Activated CD4-positive, alpha-beta memory T cell treated with anti-CD3 and anti-CD28 coated beads for 36 hours (primary cell): Measurements from ENCODE around the gene COPB2. TPM values are rescaled to one million over a fixed set of nuclear protein-coding genes. Genes with fewer than 3 reads are reported as not detected.
"Not testable (repeated sequence)": the region's sequence is repeated elsewhere in the genome, so short reads cannot be mapped to it uniquely, and the experiment has no call there.

Experiments
- CTCF ChIA-PET: fragments of 350-600 bp; sonication (Branson Sonifier 250); formaldehyde crosslinking; loops from one replicate; lab custom pipeline; 2021; ENCODE audit warnings: antibody characterized with exemption, inconsistent platforms; lab: Charles Lee
- POLR2A ChIA-PET: fragments of 350-600 bp; sonication (Branson Sonifier 250); formaldehyde crosslinking; loops from one replicate; lab custom pipeline; 2021; ENCODE audit warnings: antibody characterized with exemption; lab: Charles Lee
- DNase-seq: peaks from one replicate; pipeline ENCODE4 v3.0.0-alpha.2; 2020
- H3K27ac Mint-ChIP-seq: one replicate; pipeline ENCODE4 v1.8.0; 2021; ENCODE audit warnings: mixed read lengths
- H3K27me3 Mint-ChIP-seq: one replicate; pipeline ENCODE4 v1.8.0; 2021; ENCODE audit warnings: mixed read lengths
- H3K36me3 Mint-ChIP-seq: one replicate; pipeline ENCODE4 v1.8.0; 2021; ENCODE audit warnings: mixed read lengths
- H3K4me1 Mint-ChIP-seq: one replicate; pipeline ENCODE4 v1.8.0; 2021; ENCODE audit warnings: low read depth, mixed read lengths
- H3K4me3 Mint-ChIP-seq: one replicate; pipeline ENCODE4 v1.8.0; 2021; ENCODE audit warnings: mild to moderate bottlenecking, mixed read lengths
- H3K9me3 Mint-ChIP-seq: one replicate; pipeline ENCODE4 v1.8.0; 2021; ENCODE audit warnings: mixed read lengths
- intact Hi-C: fragments of 100-400 bp; cut with micrococcal nuclease; formaldehyde crosslinking; loops from one replicate; pipeline ENCODE4 v1.15.1; 2023
- total RNA-seq, 2 experiments: library from RNA; stranded (reverse); gene quantifications; one replicate each; pipeline ENCODE4 v1.2.3, GENCODE V29; 2021

COPB2 gene
- total RNA-seq, 2 experiments from 2014 or later, result 104 TPM

DNA sequence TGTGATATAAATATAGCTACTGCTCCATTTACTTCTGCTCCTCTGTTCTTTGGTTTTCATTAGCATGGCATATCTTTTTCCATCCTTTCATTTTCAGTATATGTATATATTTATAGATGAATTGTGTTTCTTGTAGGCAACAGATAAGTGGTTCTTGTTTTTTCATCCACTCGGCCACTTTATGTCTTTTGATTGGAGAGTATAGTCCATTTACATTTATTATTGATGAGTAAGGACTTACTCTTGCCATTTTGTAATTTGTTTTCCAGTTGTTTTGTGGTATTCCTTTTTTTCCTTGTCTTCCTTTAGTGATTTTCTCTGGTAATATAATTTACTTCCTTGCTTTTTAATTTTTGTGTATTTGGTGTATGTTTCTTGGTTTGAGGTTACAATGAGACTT lies 26.8 kb upstream of the COPB2 start:
- H3K27ac Mint-ChIP-seq, result no peak overlapping the region
- intact Hi-C loops, result no loop called here
- H3K9me3 Mint-ChIP-seq, result peaks cover 58% of the 10 kb centered on the region
- no peak for DNase-seq
- POLR2A ChIA-PET, result no interaction called here
- no peaks in the 10 kb centered on the region for H3K27me3 Mint-ChIP-seq
- H3K36me3 Mint-ChIP-seq, result peaks cover 15% of the 10 kb centered on the region
- H3K4me3 Mint-ChIP-seq, result no peak overlapping the region
- CTCF ChIA-PET, result no interaction called here
- no peaks in the 10 kb centered on the region for H3K4me1 Mint-ChIP-seq

DNA sequence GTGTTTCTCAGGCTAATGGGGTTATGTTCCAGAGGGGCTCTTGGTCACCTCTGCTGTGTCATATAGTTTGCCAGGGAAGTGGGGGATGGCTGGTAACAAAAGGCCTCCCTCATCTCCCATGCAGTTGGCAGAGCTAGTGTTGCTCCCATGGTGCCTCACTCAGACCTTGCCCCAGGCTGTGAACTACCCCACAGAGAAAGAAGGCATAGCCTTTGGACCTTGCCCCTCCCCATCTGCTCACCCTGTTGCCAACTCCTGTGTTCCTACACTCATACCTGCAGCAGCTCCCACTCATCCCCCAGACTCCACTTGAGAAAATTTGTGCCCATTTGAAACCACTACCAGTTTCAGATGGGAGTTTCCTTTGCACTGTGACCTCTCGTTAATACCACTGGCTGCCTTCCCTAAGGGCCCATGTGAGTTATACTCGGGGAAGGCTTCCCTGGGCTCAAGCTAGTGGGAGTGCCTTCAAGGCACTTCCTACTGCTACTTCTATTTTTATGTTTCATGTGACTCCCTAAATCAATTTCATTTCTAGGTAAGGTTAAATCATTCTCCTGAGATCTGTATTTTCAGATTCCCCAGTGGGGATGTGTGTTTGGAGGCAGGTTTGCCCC lies 25.3 kb upstream of the COPB2 start:
- Mint-ChIP-seq H3K36me3 (peaks cover 15% of the 10 kb centered on the region), H3K9me3 (peaks cover 68% of the 10 kb centered on the region), H3K4me1 (no peaks in the 10 kb centered on the region), H3K27ac (no peak overlapping the region), H3K27me3 (no peaks in the 10 kb centered on the region), H3K4me3 (no peak overlapping the region)
- intact Hi-C loops, result no loop called here
- POLR2A ChIA-PET, result no interaction called here
- CTCF ChIA-PET, result no interaction called here
- DNase-seq, result no peak

DNA sequence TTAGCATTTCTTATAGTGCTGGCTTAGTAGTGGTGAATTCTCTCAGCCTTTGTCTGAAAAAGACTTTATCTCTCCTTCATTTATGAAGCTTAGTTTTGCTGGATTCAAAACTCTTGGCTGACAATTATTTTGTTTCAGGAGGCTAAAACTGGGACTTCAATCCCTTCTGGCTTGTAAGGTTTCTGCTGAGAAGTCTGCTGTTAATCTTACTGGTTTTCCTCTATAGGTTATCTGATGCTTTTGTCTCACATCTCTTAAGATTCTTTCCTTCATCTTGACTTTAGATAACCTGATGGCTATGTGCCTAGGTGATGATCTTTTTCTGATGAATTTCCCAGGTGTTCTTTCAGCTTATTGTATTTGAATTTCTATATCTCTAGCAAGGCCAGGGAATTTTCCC lies 23.4 kb upstream of the COPB2 start:
- intact Hi-C loops, H3K27me3 Mint-ChIP-seq, POLR2A ChIA-PET, DNase-seq, CTCF ChIA-PET, H3K4me3 Mint-ChIP-seq, H3K27ac Mint-ChIP-seq, H3K4me1 Mint-ChIP-seq: not testable (repeated sequence)
- H3K36me3 Mint-ChIP-seq, result peaks cover 14% of the 10 kb centered on the region
- peaks cover 86% of the 10 kb centered on the region for H3K9me3 Mint-ChIP-seq

DNA sequence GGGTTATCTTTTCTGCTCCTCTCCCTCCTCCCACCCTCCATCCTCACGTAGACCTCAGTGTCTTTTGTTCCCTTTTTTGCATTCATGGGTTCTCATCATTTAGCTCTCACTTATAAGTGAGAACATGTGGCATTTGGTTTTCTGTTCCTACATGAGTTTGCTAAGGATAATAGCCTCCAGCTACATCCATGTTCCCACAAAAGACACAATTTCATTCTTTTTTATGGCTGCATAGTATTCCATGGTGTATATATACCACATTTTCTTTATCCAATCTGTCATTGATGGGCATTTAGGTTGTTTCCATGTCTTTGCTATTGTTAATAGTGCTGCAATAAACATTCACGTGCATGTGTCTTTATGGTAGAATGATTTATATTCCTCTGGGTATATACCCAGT lies 11.7 kb upstream of the COPB2 start:
- CTCF ChIA-PET, H3K4me1 Mint-ChIP-seq, H3K27me3 Mint-ChIP-seq, intact Hi-C loops, POLR2A ChIA-PET, H3K27ac Mint-ChIP-seq, DNase-seq, H3K4me3 Mint-ChIP-seq: not testable (repeated sequence)
- Mint-ChIP-seq H3K36me3 (peaks cover 15% of the 10 kb centered on the region), H3K9me3 (peaks cover 36% of the 10 kb centered on the region)

DNA sequence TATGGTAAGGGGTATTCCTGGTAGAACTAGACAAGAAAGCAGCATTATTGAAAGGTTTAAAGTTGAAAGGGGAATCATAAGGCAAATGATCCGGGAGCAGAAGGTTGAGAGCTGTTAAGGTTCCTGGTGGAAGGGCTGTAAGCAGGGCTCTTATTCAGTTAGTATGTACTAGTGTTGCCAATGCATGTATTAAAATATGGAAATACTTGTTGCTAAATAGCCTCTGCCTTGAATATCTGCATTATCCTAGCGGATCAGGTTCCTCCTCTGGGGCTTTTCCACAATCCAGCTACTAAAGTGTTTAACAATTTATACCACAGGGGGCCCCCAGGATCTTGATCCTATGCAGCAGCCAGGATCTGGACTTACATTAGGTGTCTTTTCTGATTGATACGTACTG lies 7.3 kb upstream of the COPB2 start:
- intact Hi-C loops, result no loop called here
- H3K27ac Mint-ChIP-seq, result no peak overlapping the region
- CTCF ChIA-PET, result interaction anchor here (0.6 kb wide), 1 partner anchor 31 kb away, joined by 3 read pairs; no protein-coding TSS in a partner anchor

DNA sequence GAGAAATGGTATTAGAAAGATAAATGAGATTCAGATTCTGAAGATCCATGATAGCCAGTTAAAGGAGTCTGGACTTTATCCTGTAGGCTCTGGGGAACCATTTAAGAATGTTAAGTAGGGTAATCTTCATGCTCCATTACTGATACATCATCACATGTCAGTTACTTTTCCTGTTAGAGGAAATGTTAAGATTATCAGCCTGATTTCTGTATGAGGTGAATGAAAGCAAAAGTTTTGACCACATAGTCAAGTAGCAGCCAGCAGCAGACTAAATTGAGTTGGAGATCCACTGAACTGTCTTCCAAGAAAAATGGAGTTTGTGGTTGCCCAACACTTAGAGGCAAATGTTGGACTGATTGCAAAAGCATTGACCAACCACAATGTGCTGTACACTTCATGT lies 4.7 kb upstream of the COPB2 start:
- Mint-ChIP-seq H3K4me1 (peaks cover 9% of the 10 kb centered on the region), H3K4me3 (no peak overlapping the region), H3K36me3 (peaks cover under 1% of the 10 kb centered on the region), H3K27ac (no peak overlapping the region), H3K27me3 (peaks cover 1% of the 10 kb centered on the region), H3K9me3 (no peaks in the 10 kb centered on the region)
- POLR2A ChIA-PET, result no interaction called here
- DNase-seq, result no peak
- CTCF ChIA-PET, result no interaction called here
- intact Hi-C loops, result no loop called here

More for the DNA sequence above, 7.3 kb upstream of the COPB2 start:
- Mint-ChIP-seq H3K9me3 (peaks cover 8% of the 10 kb centered on the region), H3K36me3 (peaks cover under 1% of the 10 kb centered on the region), H3K4me3 (no peak overlapping the region), H3K4me1 (no peaks in the 10 kb centered on the region), H3K27me3 (peaks cover 2% of the 10 kb centered on the region)
- DNase-seq, result no peak
- POLR2A ChIA-PET, result no interaction called here

DNA sequence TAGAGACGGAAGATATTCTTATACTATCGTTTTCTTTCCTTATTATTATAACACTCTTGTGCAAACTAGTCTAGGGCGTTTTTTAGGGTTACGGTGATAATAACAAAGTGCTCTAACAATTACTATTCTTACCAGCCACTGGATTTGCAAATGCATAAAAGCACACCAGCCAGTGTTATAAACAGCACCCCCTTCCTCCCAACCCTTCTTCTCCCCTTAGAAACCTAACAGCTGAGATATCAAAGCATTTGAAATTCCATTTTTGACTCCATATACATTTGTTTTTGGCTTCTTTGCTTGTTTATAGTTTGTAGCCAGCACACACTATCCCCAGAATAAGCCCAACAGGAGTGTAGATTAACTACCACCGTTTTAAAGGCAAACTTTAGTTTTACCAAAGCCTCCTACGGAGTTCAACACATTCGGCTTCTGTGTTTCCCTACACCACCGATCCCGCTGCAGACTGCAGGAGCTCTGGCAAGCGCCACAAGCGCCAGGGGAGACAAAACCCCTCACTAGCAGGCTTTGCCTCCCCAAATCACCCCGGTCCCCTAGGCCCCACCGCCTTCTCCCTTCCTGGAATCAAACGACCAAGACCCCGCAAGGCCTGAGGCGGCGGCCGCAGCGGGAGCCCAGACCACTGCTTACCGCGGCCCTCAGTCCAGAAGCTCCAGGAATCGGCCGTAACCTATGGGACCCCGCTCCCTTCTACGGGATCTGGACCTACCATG lies 461 bp downstream of the COPB2 start:
- POLR2A ChIA-PET, result interaction anchor here (1.2 to 1.6 kb wide), 3 partner anchors 15 to 794 kb away, joined by 3 to 6 read pairs (median 4); partner anchors contain the start of genes CEP70 and MRPS22
- H3K36me3 Mint-ChIP-seq, result peaks cover 2% of the 10 kb centered on the region
- H3K27me3 Mint-ChIP-seq, result no peaks in the 10 kb centered on the region
- DNase-seq, result no peak
- H3K4me3 Mint-ChIP-seq, result peak overlapping the region; percentile 92
- no peaks in the 10 kb centered on the region for H3K9me3 Mint-ChIP-seq
- peak overlapping the region; percentile 91 for H3K27ac Mint-ChIP-seq
- intact Hi-C loops, result loop anchor here (1.0 to 2.0 kb wide), 2 partner anchors 30 to 46 kb away; no protein-coding TSS in a partner anchor
- CTCF ChIA-PET, result interaction anchor here (1.2 kb wide), 2 partner anchors 8 to 448 kb away, joined by 3 read pairs; no protein-coding TSS in a partner anchor
- H3K4me1 Mint-ChIP-seq, result peaks cover 42% of the 10 kb centered on the region

DNA sequence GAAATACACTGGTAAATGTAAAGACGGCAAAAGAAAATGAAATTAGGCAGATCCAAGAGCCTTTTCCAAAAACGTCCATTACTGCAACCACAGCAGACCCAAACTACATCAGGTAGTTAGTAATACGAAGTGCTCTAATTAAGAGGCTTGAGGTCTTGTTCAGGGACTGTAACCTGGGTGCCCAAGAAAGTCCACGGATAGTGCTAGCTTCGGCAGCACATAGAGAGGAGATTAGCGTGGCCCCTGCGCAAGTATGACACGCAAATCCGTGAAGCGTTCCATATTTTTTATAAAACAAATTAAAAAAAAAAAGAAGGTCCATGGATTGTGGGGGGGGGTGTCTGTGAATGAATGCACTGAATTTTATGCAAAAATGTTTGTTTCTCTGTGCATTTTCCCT lies 1.4 kb downstream of the COPB2 start:
- Mint-ChIP-seq H3K27ac (no peak overlapping the region), H3K4me1 (peaks cover 44% of the 10 kb centered on the region), H3K9me3 (no peaks in the 10 kb centered on the region), H3K4me3 (peak overlapping the region; percentile 29), H3K36me3 (peaks cover 2% of the 10 kb centered on the region), H3K27me3 (no peaks in the 10 kb centered on the region)
- no peak for DNase-seq
- intact Hi-C loops, result loop anchor here (2.0 kb wide), 1 partner anchor 29 kb away; no protein-coding TSS in a partner anchor
- CTCF ChIA-PET, result no interaction called here
- POLR2A ChIA-PET, result no interaction called here

DNA sequence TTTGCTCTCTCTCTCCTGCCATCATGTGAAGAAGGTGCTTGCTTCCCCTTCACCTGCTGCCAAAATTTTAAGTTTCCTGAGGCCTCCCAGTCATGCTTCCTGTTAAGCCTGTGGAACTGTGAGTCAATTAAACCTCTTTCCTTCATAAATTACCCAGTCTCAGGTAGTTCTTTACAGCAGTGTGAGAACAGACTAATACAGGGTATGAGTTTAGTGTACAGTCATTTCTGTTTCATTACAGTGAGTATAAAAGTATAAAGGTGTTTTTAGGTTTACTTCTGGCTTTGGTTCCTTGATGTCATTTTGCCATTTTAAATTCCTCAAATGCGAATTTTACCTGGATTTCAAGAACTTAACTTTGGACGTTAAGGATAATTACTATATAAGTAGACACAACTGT lies 7.2 kb downstream of the COPB2 start:
- intact Hi-C loops, H3K9me3 Mint-ChIP-seq, POLR2A ChIA-PET, H3K4me3 Mint-ChIP-seq, H3K27me3 Mint-ChIP-seq, H3K27ac Mint-ChIP-seq, CTCF ChIA-PET, DNase-seq: not testable (repeated sequence)
- peaks cover 54% of the 10 kb centered on the region for H3K4me1 Mint-ChIP-seq
- H3K36me3 Mint-ChIP-seq, result peaks cover 31% of the 10 kb centered on the region

DNA sequence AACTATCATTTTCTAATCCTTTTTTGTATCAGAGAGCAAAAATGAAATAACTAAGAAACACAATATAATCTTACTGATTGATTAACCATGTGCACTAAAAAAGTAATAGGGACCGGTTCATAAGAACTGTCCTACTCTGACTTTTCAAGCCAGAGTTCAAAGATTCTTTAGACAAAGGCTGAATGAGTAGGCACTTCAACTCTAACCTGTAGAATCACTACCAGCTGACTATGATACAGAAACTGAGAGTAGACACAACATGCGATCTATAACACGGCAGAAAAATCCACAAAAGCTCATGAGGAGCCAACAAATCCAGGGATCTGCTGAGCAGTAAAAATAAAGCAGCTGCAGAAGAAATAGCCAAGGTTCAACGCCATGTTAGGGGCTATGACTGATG lies 8.9 kb downstream of the COPB2 start:
- Mint-ChIP-seq H3K27me3 (no peaks in the 10 kb centered on the region), H3K36me3 (peaks cover 34% of the 10 kb centered on the region), H3K27ac (no peak overlapping the region), H3K4me1 (peaks cover 40% of the 10 kb centered on the region), H3K9me3 (no peaks in the 10 kb centered on the region), H3K4me3 (no peak overlapping the region)
- CTCF ChIA-PET, result interaction anchor here (1.2 kb wide), 1 partner anchor 9 kb away, joined by 3 read pairs; the partner anchor contains the start of gene COPB2
- POLR2A ChIA-PET, result no interaction called here
- intact Hi-C loops, result loop anchor here (2.0 kb wide), 1 partner anchor 22 kb away; no protein-coding TSS in a partner anchor
- DNase-seq, result no peak

DNA sequence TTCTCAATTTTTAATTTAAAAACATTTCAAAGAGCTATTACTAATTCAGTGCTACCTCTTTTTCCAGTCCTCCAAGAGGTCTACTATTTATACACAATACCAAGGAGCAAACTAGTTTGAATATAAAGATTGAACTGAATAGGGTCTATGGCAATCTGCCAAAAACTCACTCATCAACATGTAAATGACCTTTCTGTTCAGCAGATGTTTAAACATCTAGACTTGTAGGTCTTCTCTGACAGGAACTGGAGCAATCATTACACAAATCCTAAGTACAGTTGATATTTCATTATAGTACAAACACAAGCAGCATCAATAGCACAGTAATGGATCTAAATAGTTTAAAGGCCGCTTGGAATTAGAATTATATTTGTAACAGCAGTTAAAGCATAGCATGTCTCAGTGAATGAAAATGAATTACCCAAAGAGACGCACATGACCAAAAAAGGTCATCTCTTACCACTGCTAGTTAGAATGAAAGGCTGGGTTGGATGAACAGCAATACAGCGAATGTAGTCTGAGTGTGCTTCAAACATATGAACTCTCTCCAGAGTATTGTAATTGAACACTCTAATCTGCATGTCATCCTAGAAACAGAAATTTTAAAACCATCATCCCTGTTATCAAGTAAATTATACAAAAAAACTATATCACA lies 10.7 kb downstream of the COPB2 start:
- POLR2A ChIA-PET, result no interaction called here
- CTCF ChIA-PET, result interaction anchor here (1.1 kb wide), 1 partner anchor 10 kb away, joined by 4 read pairs; no protein-coding TSS in a partner anchor
- peaks cover 32% of the 10 kb centered on the region for H3K4me1 Mint-ChIP-seq
- intact Hi-C loops, result no loop called here
- H3K9me3 Mint-ChIP-seq, result no peaks in the 10 kb centered on the region
- no peak for DNase-seq
- no peak overlapping the region for H3K4me3 Mint-ChIP-seq
- peaks cover 47% of the 10 kb centered on the region for H3K36me3 Mint-ChIP-seq
- H3K27ac Mint-ChIP-seq, result no peak overlapping the region
- H3K27me3 Mint-ChIP-seq, result no peaks in the 10 kb centered on the region

DNA sequence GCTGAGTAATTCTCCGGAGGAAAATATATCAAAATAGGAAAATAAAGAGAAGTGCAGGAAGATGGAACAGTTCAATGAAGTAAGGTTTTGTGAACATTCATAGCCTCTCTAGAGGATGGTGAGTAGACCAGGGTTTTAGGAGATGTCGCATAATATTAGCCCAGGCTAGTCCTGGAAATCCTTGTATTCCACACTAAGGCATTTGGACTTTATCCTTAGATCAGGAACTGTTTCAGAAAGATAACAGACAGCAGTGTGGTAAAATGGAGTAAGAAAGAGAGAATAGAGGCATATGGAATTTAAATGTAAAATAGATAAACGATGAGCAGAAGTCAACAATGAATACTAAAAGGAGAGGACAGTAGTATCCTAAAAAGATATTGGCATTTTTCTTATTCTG lies 12.1 kb downstream of the COPB2 start:
- ChIA-PET POLR2A (no interaction called here), CTCF (no interaction called here)
- peaks cover 27% of the 10 kb centered on the region for H3K4me1 Mint-ChIP-seq
- no peak overlapping the region for H3K27ac Mint-ChIP-seq
- H3K36me3 Mint-ChIP-seq, result peaks cover 55% of the 10 kb centered on the region
- no peak for DNase-seq
- no peaks in the 10 kb centered on the region for H3K9me3 Mint-ChIP-seq
- intact Hi-C loops, result no loop called here
- no peak overlapping the region for H3K4me3 Mint-ChIP-seq
- no peaks in the 10 kb centered on the region for H3K27me3 Mint-ChIP-seq
